ENCODE measurements around the gene COA6.

COA6 gene, protein sequence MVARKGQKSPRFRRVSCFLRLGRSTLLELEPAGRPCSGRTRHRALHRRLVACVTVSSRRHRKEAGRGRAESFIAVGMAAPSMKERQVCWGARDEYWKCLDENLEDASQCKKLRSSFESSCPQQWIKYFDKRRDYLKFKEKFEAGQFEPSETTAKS

DNA sequence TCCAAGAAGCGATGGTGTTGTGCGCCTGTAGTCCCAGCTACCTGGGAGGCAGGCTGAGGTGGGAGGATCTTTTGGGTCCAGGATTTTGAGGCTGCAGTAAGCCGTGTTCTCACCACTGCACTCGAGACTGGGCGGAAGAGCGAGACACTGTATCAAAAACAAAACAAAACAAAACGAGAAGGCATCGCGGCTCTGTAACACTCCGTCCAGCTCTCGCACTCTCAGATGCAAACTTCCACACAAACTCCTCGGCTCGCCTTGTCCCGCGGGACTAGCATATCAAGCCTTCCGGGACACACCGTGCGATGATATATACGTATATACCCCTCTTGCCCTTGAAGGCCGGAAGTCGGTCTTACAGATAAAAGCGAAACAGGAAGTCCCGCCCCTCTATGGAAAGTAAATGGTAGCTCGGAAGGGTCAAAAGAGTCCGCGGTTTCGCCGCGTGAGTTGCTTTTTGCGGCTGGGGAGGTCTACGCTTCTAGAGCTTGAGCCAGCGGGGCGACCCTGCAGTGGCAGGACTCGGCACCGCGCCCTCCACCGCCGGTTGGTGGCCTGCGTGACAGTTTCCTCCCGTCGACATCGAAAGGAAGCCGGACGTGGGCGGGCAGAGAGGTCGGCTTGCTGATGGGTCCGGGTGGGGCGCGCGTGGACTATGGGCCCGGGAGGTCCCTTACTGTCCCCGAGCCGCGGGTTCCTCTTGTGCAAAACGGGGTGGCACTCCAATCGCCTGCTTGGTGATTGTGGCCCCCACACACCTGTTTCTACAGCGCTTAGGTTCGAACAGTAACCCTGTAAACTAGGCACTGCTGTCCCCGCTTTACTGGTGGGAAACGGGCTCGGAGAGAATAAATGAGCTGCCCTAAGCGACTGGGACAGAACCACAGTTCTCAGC, at the start of gene COA6:
COA6 (plus strand) TSS at position 393 of the 895 bp plus-strand sequence; CDS start at position 404, 11 bp downstream.
- TF ChIP-seq ZBTB7A (IDR thresholded peaks at IDR 0.05; ENCODE audit: low read depth): no peak
- no peak for TF ChIP-seq NFIC (IDR thresholded peaks at IDR 0.05)
- peak; percentile 65 for TF ChIP-seq TAF1 (IDR thresholded peaks at IDR 0.05; ENCODE audit: low read depth)
- TF ChIP-seq, protein P1, sequence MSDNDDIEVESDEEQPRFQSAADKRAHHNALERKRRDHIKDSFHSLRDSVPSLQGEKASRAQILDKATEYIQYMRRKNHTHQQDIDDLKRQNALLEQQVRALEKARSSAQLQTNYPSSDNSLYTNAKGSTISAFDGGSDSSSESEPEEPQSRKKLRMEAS (IDR thresholded peaks at IDR 0.05): peak; percentile 55
- no peak for TF ChIP-seq FOXM1 (IDR thresholded peaks at IDR 0.05; ENCODE audit: borderline replicate concordance, low read depth)
- TF ChIP-seq EP300 (IDR thresholded peaks at IDR 0.05; ENCODE audit: borderline replicate concordance): no peak
- TF ChIP-seq CREB1 (IDR thresholded peaks at IDR 0.05; ENCODE audit: low read depth): peak; percentile 49; the same call in 1 of the 2 replicates
- no peak for TF ChIP-seq CEBPB (IDR thresholded peaks at IDR 0.05)
- TF ChIP-seq, protein P2, sequence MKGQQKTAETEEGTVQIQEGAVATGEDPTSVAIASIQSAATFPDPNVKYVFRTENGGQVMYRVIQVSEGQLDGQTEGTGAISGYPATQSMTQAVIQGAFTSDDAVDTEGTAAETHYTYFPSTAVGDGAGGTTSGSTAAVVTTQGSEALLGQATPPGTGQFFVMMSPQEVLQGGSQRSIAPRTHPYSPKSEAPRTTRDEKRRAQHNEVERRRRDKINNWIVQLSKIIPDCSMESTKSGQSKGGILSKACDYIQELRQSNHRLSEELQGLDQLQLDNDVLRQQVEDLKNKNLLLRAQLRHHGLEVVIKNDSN (IDR thresholded peaks at IDR 0.05): peak; percentile 20; the same call in 1 of the 2 replicates
- no peak for TF ChIP-seq RAD21 (IDR thresholded peaks at IDR 0.05; ENCODE audit: low read depth)
- peak; percentile 95 for TF ChIP-seq EGR1 (IDR thresholded peaks at IDR 0.05)
- TF ChIP-seq, protein P3, sequence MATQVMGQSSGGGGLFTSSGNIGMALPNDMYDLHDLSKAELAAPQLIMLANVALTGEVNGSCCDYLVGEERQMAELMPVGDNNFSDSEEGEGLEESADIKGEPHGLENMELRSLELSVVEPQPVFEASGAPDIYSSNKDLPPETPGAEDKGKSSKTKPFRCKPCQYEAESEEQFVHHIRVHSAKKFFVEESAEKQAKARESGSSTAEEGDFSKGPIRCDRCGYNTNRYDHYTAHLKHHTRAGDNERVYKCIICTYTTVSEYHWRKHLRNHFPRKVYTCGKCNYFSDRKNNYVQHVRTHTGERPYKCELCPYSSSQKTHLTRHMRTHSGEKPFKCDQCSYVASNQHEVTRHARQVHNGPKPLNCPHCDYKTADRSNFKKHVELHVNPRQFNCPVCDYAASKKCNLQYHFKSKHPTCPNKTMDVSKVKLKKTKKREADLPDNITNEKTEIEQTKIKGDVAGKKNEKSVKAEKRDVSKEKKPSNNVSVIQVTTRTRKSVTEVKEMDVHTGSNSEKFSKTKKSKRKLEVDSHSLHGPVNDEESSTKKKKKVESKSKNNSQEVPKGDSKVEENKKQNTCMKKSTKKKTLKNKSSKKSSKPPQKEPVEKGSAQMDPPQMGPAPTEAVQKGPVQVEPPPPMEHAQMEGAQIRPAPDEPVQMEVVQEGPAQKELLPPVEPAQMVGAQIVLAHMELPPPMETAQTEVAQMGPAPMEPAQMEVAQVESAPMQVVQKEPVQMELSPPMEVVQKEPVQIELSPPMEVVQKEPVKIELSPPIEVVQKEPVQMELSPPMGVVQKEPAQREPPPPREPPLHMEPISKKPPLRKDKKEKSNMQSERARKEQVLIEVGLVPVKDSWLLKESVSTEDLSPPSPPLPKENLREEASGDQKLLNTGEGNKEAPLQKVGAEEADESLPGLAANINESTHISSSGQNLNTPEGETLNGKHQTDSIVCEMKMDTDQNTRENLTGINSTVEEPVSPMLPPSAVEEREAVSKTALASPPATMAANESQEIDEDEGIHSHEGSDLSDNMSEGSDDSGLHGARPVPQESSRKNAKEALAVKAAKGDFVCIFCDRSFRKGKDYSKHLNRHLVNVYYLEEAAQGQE (IDR thresholded peaks at IDR 0.05; ENCODE audit: low read depth): no peak
- no peak; the same call in 1 of the 2 replicates for TF ChIP-seq TCF12 (IDR thresholded peaks at IDR 0.05; ENCODE audit: low read depth)
- no peak for TF ChIP-seq TEAD4 (IDR thresholded peaks at IDR 0.05)
- peak; percentile 65; the same call in 1 of the 2 replicates for TF ChIP-seq YY1 (IDR thresholded peaks at IDR 0.05; ENCODE audit: low read depth)

DNA sequence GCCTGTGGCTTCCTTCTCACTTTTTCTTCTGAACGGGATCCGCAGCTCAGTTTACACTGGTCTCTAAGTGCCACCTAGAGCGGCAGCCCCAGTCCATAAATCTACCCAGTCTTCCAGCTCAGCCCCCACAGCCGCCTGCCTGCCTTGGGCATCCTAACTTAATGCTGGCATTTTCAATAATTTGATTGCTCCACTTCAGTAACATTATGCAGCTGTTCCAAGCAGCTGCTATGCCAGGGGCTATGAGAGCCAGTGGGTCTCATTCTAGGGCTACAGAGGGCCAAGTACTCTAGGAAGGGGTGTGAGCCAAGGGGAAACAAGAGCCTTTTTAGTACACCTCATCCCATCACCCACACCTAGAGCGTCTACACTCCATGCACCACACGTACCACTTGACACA, 48.4 kb upstream of the COA6 start:
- TF ChIP-seq, protein P2 (IDR thresholded peaks at IDR 0.05): no peak
- TF ChIP-seq RAD21 (IDR thresholded peaks at IDR 0.05; ENCODE audit: low read depth) (no peak), NFIC (IDR thresholded peaks at IDR 0.05) (no peak), EP300 (IDR thresholded peaks at IDR 0.05; ENCODE audit: borderline replicate concordance) (no peak), TAF1 (IDR thresholded peaks at IDR 0.05; ENCODE audit: low read depth) (no peak)
- TF ChIP-seq, protein P1 (IDR thresholded peaks at IDR 0.05): no peak

DNA sequence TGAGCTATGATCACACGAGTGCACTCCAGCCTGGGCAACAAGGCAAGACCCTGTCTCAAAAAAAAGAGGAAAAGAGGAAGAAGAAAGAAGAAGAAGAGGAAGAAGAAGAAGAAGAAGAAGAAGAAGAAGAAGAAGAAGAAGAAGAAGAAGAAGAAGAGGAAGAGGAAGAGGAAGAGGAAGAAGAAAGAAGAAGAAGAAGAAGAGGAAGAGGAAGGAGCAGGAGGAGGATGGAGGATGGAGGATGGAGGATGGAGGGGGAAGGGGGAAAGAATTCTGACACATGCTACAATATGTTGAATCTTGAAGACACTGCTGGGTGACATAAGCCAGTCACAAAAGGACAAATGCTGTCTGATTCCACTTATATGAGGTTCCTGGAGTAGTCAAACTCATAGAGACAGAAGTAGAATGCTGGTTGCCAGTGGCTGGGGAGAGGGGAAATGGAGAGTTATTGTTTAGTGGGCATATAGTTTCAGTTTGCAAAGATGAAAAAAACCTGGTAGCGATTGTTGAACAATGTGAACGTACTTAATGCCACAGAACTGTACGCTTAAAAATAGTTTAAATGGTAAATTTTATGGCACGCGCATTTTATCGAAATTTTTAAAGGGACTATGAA, 47.3 kb upstream of the COA6 start:
- TF ChIP-seq CEBPB (IDR thresholded peaks at IDR 0.05) (no peak), TAF1 (IDR thresholded peaks at IDR 0.05; ENCODE audit: low read depth) (no peak), NFIC (IDR thresholded peaks at IDR 0.05) (no peak), EGR1 (IDR thresholded peaks at IDR 0.05) (no peak), YY1 (IDR thresholded peaks at IDR 0.05; ENCODE audit: low read depth) (no peak), RAD21 (IDR thresholded peaks at IDR 0.05; ENCODE audit: low read depth) (no peak), FOXM1 (IDR thresholded peaks at IDR 0.05; ENCODE audit: borderline replicate concordance, low read depth) (no peak), EP300 (IDR thresholded peaks at IDR 0.05; ENCODE audit: borderline replicate concordance) (no peak), CREB1 (IDR thresholded peaks at IDR 0.05; ENCODE audit: low read depth) (no peak), TCF12 (IDR thresholded peaks at IDR 0.05; ENCODE audit: low read depth) (no peak), TEAD4 (IDR thresholded peaks at IDR 0.05) (no peak), ZBTB7A (IDR thresholded peaks at IDR 0.05; ENCODE audit: low read depth) (no peak)
- TF ChIP-seq, protein P2 (IDR thresholded peaks at IDR 0.05): no peak
- TF ChIP-seq, protein P1 (IDR thresholded peaks at IDR 0.05): no peak
- TF ChIP-seq, protein P3 (IDR thresholded peaks at IDR 0.05; ENCODE audit: low read depth): no peak
